ENCODE results near the gene ADAMTS9.

ADAMTS9 gene

GRCh38 chr3:64627042-64627441, 60.8 kb downstream of the ADAMTS9 start:
- CTCF ChIA-PET, result no interaction called here
- Histone ChIP-seq H3K4me1 (ENCODE audit: control extremely low read depth in 1 of 4, control insufficient read depth in 4 of 4, insufficient read depth in 4 of 4, low read length in 3 of 4) (no peaks in the 10 kb centered on the region), H3K27ac (ENCODE audit: insufficient read depth in 1 of 2, low read depth in 1 of 2, low read length in 2 of 2, poor library complexity in 1 of 2, severe bottlenecking in 2 of 2) (no peak overlapping the region), H3K36me3 (ENCODE audit: control insufficient read depth in 4 of 4, insufficient read depth in 4 of 4, low read length in 3 of 4) (no peaks in the 10 kb centered on the region), H3K27me3 (replicated peaks in 2 of 5; ENCODE audit: control insufficient read depth in 4 of 5, insufficient read depth in 5 of 5, low read length in 4 of 5) (peaks cover 0 to 2% (median 0%) of the 10 kb centered on the region in 5 experiments), H3K9me3 (ENCODE audit: control extremely low read depth in 1 of 5, control insufficient read depth in 4 of 5, insufficient read depth in 2 of 5, low read depth in 1 of 5, low read length in 4 of 5) (no peaks in the 10 kb centered on the region), H3K4me3 (ENCODE audit: control insufficient read depth in 1 of 7, extremely low read depth in 1 of 7, insufficient read depth in 4 of 7, low read depth in 2 of 7, low read length in 6 of 7) (no peak overlapping the region)
- DNase-seq, result no peak
- POLR2A ChIA-PET, result no interaction called here
- 100% methylated on average over 2 of the region's 5 CpGs for WGBS (ENCODE audit: insufficient coverage)

GRCh38 chr3:64625381-64625780, 62.4 kb downstream of the ADAMTS9 start:
- no peaks in the 10 kb centered on the region for H3K36me3 ChIP-seq (ENCODE audit: control insufficient read depth in 4 of 4, insufficient read depth in 4 of 4, low read length in 3 of 4)

GRCh38 chr3:64623125-64623524, 64.7 kb downstream of the ADAMTS9 start:
- H3K27me3 ChIP-seq (replicated peaks in 2 of 5; ENCODE audit: control insufficient read depth in 4 of 5, insufficient read depth in 5 of 5, low read length in 4 of 5), result no peaks in the 10 kb centered on the region
- H3K36me3 ChIP-seq (ENCODE audit: control insufficient read depth in 4 of 4, insufficient read depth in 4 of 4, low read length in 3 of 4), result no peaks in the 10 kb centered on the region
- WGBS (ENCODE audit: insufficient coverage), result 80% methylated on average over 1 of the region's 2 CpGs
- H3K4me1 ChIP-seq (ENCODE audit: control extremely low read depth in 1 of 4, control insufficient read depth in 4 of 4, insufficient read depth in 4 of 4, low read length in 3 of 4), result no peaks in the 10 kb centered on the region
- peaks cover 0 to 2% (median 0%) of the 10 kb centered on the region in 5 experiments for H3K9me3 ChIP-seq (ENCODE audit: control extremely low read depth in 1 of 5, control insufficient read depth in 4 of 5, insufficient read depth in 2 of 5, low read depth in 1 of 5, low read length in 4 of 5)
- no peak for DNase-seq
- no peak overlapping the region for H3K27ac ChIP-seq (ENCODE audit: insufficient read depth in 1 of 2, low read depth in 1 of 2, low read length in 2 of 2, poor library complexity in 1 of 2, severe bottlenecking in 2 of 2)
- H3K4me3 ChIP-seq (ENCODE audit: control insufficient read depth in 1 of 7, extremely low read depth in 1 of 7, insufficient read depth in 4 of 7, low read depth in 2 of 7, low read length in 6 of 7), result no peak overlapping the region
- CTCF ChIA-PET, result no interaction called here
- POLR2A ChIA-PET, result no interaction called here

More at GRCh38 chr3:64625381-64625780, 62.4 kb downstream of the ADAMTS9 start:
- WGBS (ENCODE audit: insufficient coverage), result 100% methylated on average over 1 of the region's 1 CpG
- H3K9me3 ChIP-seq (ENCODE audit: control extremely low read depth in 1 of 5, control insufficient read depth in 4 of 5, insufficient read depth in 2 of 5, low read depth in 1 of 5, low read length in 4 of 5), result peaks cover 0 to 2% (median 0%) of the 10 kb centered on the region in 5 experiments
- no peak overlapping the region for H3K27ac ChIP-seq (ENCODE audit: insufficient read depth in 1 of 2, low read depth in 1 of 2, low read length in 2 of 2, poor library complexity in 1 of 2, severe bottlenecking in 2 of 2)
- no peak for DNase-seq
- ChIA-PET CTCF (no interaction called here), POLR2A (no interaction called here)
- H3K4me3 ChIP-seq (ENCODE audit: control insufficient read depth in 1 of 7, extremely low read depth in 1 of 7, insufficient read depth in 4 of 7, low read depth in 2 of 7, low read length in 6 of 7), result no peak overlapping the region
- no peaks in the 10 kb centered on the region for H3K4me1 ChIP-seq (ENCODE audit: control extremely low read depth in 1 of 4, control insufficient read depth in 4 of 4, insufficient read depth in 4 of 4, low read length in 3 of 4)
- peaks cover 0 to 2% (median 0%) of the 10 kb centered on the region in 5 experiments for H3K27me3 ChIP-seq (replicated peaks in 2 of 5; ENCODE audit: control insufficient read depth in 4 of 5, insufficient read depth in 5 of 5, low read length in 4 of 5)

GRCh38 chr3:64621726-64622395, 65.9 kb downstream of the ADAMTS9 start:
- Histone ChIP-seq H3K4me3 (ENCODE audit: control insufficient read depth in 1 of 7, extremely low read depth in 1 of 7, insufficient read depth in 4 of 7, low read depth in 2 of 7, low read length in 6 of 7) (no peak overlapping the region), H3K27me3 (replicated peaks in 2 of 5; ENCODE audit: control insufficient read depth in 4 of 5, insufficient read depth in 5 of 5, low read length in 4 of 5) (no peaks in the 10 kb centered on the region), H3K27ac (ENCODE audit: insufficient read depth in 1 of 2, low read depth in 1 of 2, low read length in 2 of 2, poor library complexity in 1 of 2, severe bottlenecking in 2 of 2) (no peak overlapping the region), H3K9me3 (ENCODE audit: control extremely low read depth in 1 of 5, control insufficient read depth in 4 of 5, insufficient read depth in 2 of 5, low read depth in 1 of 5, low read length in 4 of 5) (peaks cover 0 to 2% (median 0%) of the 10 kb centered on the region in 5 experiments), H3K4me1 (ENCODE audit: control extremely low read depth in 1 of 4, control insufficient read depth in 4 of 4, insufficient read depth in 4 of 4, low read length in 3 of 4) (peaks cover 0 to 9% (median 0%) of the 10 kb centered on the region in 4 experiments), H3K36me3 (ENCODE audit: control insufficient read depth in 4 of 4, insufficient read depth in 4 of 4, low read length in 3 of 4) (no peaks in the 10 kb centered on the region)
- WGBS (ENCODE audit: insufficient coverage), result 100% methylated on average over 4 of the region's 8 CpGs
- CTCF ChIA-PET, result no interaction called here
- no peak for DNase-seq
- POLR2A ChIA-PET, result no interaction called here

- DNase-seq, result no peak
- Histone ChIP-seq H3K4me1 (ENCODE audit: control extremely low read depth in 1 of 4, control insufficient read depth in 4 of 4, insufficient read depth in 4 of 4, low read length in 3 of 4) (peaks cover 0 to 12% (median 0%) of the 10 kb centered on the region in 4 experiments), H3K27me3 (replicated peaks in 2 of 5; ENCODE audit: control insufficient read depth in 4 of 5, insufficient read depth in 5 of 5, low read length in 4 of 5) (no peaks in the 10 kb centered on the region), H3K4me3 (ENCODE audit: control insufficient read depth in 1 of 7, extremely low read depth in 1 of 7, insufficient read depth in 4 of 7, low read depth in 2 of 7, low read length in 6 of 7) (no peak overlapping the region), H3K36me3 (ENCODE audit: control insufficient read depth in 4 of 4, insufficient read depth in 4 of 4, low read length in 3 of 4) (no peaks in the 10 kb centered on the region), H3K27ac (ENCODE audit: insufficient read depth in 1 of 2, low read depth in 1 of 2, low read length in 2 of 2, poor library complexity in 1 of 2, severe bottlenecking in 2 of 2) (no peak overlapping the region), H3K9me3 (ENCODE audit: control extremely low read depth in 1 of 5, control insufficient read depth in 4 of 5, insufficient read depth in 2 of 5, low read depth in 1 of 5, low read length in 4 of 5) (peaks cover 0 to 2% (median 0%) of the 10 kb centered on the region in 5 experiments)
- CTCF ChIA-PET, result no interaction called here
- POLR2A ChIA-PET, result no interaction called here
- 95% methylated on average over 4 of the region's 8 CpGs for WGBS (ENCODE audit: insufficient coverage)
Observed at GRCh38 chr3:64621275-64621674, 66.5 kb downstream of the ADAMTS9 start.

- ChIA-PET CTCF (no interaction called here), POLR2A (no interaction called here)
- no peaks in the 10 kb centered on the region for H3K27me3 ChIP-seq (replicated peaks in 2 of 5; ENCODE audit: control insufficient read depth in 4 of 5, insufficient read depth in 5 of 5, low read length in 4 of 5)
- H3K9me3 ChIP-seq (ENCODE audit: control extremely low read depth in 1 of 5, control insufficient read depth in 4 of 5, insufficient read depth in 2 of 5, low read depth in 1 of 5, low read length in 4 of 5), result peaks cover 0 to 2% (median 0%) of the 10 kb centered on the region in 5 experiments
- peaks cover 0 to 12% (median 0%) of the 10 kb centered on the region in 4 experiments for H3K4me1 ChIP-seq (ENCODE audit: control extremely low read depth in 1 of 4, control insufficient read depth in 4 of 4, insufficient read depth in 4 of 4, low read length in 3 of 4)
- DNase-seq, result no peak
- H3K36me3 ChIP-seq (ENCODE audit: control insufficient read depth in 4 of 4, insufficient read depth in 4 of 4, low read length in 3 of 4), result no peaks in the 10 kb centered on the region
- H3K27ac ChIP-seq (ENCODE audit: insufficient read depth in 1 of 2, low read depth in 1 of 2, low read length in 2 of 2, poor library complexity in 1 of 2, severe bottlenecking in 2 of 2), result no peak overlapping the region
- no peak overlapping the region for H3K4me3 ChIP-seq (ENCODE audit: control insufficient read depth in 1 of 7, extremely low read depth in 1 of 7, insufficient read depth in 4 of 7, low read depth in 2 of 7, low read length in 6 of 7)
- WGBS (ENCODE audit: insufficient coverage), result no CpG with 5 or more reads among the region's 1 CpG
Observed at GRCh38 chr3:64620020-64620419, 67.8 kb downstream of the ADAMTS9 start.

- no peak for DNase-seq
- Histone ChIP-seq H3K9me3 (ENCODE audit: control extremely low read depth in 1 of 5, control insufficient read depth in 4 of 5, insufficient read depth in 2 of 5, low read depth in 1 of 5, low read length in 4 of 5) (peaks cover 0 to 2% (median 0%) of the 10 kb centered on the region in 5 experiments), H3K4me3 (ENCODE audit: control insufficient read depth in 1 of 7, extremely low read depth in 1 of 7, insufficient read depth in 4 of 7, low read depth in 2 of 7, low read length in 6 of 7) (no peak overlapping the region), H3K36me3 (ENCODE audit: control insufficient read depth in 4 of 4, insufficient read depth in 4 of 4, low read length in 3 of 4) (no peaks in the 10 kb centered on the region), H3K27me3 (replicated peaks in 2 of 5; ENCODE audit: control insufficient read depth in 4 of 5, insufficient read depth in 5 of 5, low read length in 4 of 5) (no peaks in the 10 kb centered on the region), H3K4me1 (ENCODE audit: control extremely low read depth in 1 of 4, control insufficient read depth in 4 of 4, insufficient read depth in 4 of 4, low read length in 3 of 4) (peaks cover 0 to 12% (median 0%) of the 10 kb centered on the region in 4 experiments), H3K27ac (ENCODE audit: insufficient read depth in 1 of 2, low read depth in 1 of 2, low read length in 2 of 2, poor library complexity in 1 of 2, severe bottlenecking in 2 of 2) (no peak overlapping the region)
- CTCF ChIA-PET, result no interaction called here
- no CpG with 5 or more reads among the region's 5 CpGs for WGBS (ENCODE audit: insufficient coverage)
- POLR2A ChIA-PET, result no interaction called here
Observed at GRCh38 chr3:64619216-64619615, 68.6 kb downstream of the ADAMTS9 start.

Measured in common myeloid progenitor, CD34-positive (primary cell).